NCI-H2196 treated with DMSO at 0.1 percent for 48 hours (cell line): ENCODE data around the gene LAMA4.

ENCODE experiments used
- DNase-seq: peaks from one replicate; lab custom pipeline; 2025; ENCODE audit not compliant: unreplicated experiment; lab: John Stamatoyannopoulos, UW

LAMA4 gene

DNA sequence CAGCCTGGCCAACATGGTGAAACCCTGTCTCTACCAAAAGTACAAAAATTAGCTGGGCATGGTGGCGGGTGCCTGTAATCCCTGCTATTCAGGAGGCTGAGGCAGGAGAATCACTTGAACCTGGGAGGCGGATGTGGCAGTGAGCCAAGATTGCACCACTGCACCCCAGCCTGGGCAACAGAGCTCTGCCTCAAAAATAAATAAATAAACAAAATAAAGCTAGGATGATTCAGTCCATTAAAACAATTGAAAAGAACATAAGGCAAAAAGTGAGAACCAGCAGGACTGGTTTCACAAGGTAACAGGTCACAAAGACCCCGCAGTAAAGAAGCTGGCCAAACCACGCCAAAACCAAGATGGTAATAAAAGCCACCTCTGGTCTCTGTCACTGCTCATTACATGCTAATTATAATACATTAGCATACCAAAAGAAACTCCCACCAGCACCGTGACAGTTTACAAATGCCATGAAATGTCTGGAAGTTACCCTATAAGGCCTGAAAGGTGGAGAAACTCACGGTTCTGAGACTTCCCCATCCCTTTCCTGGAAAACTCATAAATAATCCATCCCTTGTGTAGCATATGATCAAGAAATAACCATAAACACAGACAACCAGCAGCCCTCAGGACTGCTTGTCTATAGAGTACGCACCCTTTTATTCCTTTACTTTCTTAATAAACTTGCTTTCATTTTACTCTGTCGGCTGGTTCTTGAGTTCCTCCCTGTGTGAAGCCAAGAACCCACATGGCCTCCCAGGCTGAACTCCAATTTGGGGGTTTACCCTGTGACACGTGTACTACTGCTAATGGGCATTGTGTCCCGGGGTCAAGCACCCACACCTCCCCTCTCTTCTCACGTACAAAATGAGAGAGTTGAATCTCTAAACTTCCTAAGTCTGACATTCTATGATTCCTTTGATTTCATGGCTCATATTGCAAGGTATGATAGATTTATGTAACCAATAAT is 10.2 kb downstream of the LAMA4 start:
- no peak for DNase-seq

DNA sequence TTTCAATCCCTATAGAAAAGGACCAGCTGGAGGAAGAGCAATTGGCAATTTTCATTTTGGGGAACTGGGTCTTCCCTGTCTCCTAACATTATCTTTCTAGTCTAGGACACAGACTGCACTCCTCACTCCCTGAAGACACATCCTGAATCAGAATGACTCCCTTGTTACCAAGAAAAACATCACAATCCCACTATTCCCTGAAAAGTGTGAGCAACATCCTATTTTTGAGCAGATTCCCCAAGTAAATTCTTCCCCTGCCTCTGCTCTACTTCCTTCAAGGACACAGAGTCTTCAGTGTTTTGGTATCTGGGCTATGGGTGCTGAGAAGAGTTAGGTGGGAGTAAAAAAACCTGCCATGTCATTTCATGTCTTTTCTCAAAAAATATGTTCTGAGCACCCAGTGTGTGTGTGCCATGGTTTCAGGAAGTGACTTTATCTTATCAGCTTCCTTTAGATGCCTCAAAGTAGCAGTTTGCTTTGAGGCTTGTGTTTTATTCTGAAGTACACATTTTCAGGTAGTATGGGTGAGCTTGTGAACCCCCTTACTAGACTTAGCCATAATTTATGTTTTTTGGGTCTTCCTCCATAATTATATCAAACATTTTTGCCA is 12.4 kb downstream of the LAMA4 start:
- no peak for DNase-seq

DNA sequence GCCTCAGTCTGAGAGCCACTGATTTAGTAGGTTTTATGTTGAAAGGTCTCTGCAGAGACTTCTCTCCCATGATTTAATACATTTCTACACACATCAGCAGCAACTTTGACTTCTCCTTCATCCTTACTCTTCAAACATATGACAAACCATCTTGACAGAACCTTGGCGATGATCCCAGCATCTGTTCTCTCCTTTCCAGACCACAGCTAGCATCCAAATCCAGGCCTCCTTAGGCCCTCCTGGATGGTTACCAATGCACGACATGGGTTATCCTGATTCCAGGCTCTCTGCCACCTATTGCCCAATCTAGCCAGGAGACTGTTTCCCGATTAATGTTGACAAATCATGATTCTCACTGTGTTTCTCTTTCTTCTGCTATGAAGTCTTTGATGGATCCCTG is 16.8 kb downstream of the LAMA4 start:
- no peak for DNase-seq

DNA sequence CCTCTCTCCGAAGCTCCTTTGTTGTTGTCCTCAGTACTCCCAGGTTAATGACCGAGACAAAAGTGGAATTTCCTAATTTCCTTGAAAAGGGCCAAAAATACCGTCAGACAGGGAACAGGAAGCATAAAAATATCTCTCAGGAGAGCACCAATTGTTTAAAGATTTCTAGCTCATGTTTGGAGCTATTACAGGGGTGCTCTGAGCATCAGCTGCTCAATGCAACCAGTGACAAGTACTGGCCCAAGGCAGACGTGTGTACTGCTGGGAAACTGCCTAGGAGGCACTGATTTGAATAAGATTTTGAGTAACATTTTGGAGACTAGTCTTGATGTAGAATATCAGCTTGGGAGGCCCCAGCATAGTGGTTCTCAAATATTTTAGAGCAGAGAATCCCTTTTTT is 17.3 kb downstream of the LAMA4 start:
- no peak for DNase-seq

DNA sequence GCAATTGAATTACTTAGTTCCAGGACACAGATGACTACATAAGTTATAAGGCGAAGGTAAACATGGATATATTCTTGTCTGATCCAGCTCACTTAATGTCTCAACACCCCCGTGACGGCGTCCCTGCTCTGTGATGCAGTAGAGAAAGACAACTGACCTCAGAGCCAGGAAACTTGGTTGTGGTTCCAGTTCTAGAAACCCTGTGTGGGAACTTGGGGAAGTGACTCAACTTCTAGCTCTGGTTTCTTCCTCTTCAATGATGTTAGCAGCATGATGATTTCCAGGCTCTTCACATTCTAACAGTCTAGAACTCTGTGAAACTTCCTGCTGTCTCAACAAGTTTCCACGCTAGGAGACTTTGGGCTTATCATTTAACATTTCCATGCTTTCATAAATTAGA is 18.4 kb downstream of the LAMA4 start:
- DNase-seq: no peak

DNA sequence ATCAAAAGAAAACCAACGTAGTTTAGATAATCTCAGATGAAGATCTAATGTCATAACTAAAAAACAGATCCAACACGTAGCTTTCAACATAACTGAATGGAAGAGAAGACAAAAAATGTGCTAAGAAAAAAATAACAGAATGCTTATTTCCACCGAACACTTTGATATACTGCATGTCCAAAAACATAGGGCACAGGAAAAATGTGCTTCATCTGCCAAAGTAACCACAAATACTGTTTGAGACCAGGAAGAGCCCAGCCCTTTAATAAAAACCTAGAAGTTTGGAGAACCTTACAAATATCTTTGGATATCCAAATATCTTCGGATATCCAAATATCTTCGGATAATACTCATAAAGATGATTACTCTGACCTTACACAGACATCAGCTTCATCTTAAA is 19.8 kb downstream of the LAMA4 start:
- DNase-seq: no peak

DNA sequence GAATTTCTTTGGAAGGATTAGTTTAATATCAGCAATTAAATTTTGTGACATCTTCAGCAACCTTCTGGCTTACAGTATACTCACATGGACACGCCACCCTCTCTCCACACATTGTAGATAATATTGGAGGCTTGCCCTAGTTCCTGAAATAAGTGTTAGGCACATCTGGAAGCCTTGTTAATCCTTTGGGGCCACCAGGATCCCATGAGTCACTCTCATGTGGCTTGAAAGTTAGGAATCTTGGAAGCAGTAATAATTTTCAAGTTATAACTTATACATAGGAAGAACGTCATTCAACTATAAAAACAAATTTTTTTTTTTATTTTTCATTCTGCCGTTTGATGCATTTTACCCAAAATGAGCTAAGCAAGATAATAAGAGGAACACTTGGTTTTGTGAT is 20.5 kb downstream of the LAMA4 start:
- DNase-seq: no peak

DNA sequence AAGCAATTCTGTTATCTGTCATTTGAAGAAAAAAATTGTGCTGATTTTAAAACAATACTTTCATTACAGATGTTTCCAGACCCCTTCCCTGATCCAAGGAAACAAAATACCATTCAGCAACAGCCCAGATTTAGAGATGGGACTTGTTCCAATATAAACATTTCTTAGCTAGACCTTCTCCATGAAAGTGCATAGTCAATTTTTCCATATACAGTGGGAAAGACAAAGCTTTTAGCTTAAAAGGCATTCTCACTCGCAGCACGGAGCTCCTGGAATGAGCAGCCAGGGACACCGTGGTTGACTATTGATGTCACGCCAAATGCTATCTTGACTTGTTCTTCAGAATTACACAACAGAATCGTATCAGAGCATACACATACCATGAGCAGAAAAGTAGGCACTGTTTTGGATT is 21.5 kb downstream of the LAMA4 start:
- DNase-seq: no peak

DNA sequence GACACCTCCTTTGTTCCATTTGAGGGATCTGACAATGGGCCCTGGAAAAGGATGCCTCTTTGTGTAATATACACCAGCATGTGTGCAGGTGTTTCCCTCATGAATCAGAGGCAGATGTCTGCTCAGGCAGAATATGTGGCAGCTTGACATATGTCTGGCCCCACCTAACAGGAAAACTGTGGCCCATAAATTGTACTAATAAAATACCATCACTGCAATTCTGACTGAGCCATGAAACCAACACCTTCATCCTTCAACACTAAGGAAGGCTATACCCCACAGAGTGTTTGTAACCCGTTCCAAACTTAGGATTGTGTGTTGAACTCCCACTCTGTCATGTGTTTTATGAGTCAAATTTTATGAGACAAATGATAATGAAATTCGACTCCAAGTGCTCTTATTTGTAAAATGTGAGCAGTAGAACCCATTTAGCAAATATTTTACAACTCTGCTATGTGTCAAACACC is 22.7 kb downstream of the LAMA4 start:
- DNase-seq: peak; percentile 27

DNA sequence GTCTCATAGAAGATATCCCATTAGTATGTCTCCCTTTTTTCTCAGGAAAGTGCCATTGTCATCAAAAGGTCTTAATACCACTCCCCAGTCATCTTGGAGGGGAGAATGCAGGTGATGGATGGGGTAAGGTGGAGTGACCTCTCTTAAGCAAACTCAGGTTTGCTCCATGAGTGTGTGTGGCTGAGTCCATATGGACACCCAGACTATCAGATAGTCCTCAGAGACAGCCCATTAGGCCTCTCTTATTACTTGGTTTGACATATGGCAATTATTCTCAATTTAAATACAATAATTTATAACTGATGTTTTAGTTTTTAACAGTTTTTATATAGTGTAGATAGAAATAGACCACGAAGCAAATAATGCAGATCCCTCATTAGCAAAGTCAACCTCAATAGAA is 23.2 kb downstream of the LAMA4 start:
- no peak for DNase-seq

DNA sequence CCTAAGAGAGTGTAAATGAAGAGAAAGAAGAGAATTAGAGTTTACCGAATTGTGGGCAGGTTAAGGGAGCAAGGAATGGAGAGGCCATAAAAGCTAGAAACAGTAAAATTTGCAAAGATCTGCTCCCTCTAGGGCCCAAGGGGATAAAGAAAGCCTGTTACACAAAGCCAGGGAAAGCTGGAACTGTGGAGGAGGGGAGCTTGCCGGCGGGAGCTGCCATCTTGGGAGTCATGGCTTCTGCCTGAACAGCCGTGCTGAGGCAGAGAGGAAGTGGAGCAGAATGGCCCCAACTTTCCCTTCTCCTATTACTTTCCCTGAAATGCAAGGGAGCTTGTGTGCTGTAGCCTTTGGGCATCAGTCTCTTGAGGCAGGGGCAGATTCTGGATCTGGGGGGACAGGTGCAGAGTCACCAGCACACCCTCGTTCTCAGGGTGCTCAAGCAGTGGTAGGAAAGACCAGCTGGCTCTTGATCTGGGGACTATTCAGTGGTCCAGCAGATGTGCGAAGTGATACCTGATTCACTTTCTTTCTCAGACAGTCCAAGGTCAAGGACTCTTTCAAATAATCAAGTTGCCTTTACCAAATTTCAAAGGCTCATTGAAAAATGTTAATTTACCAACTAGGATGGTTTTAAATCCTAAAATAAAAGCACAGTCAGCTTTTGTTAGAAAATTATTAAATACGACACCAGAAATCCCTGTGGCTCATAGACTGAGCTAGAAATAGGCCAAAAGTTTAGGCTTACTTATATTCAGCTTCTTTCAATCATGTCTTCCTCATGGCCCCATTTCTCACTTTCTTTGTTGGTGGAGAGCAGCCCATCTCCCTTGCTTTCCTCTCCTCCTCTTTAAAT is 25.7 kb downstream of the LAMA4 start:
- no peak for DNase-seq

DNA sequence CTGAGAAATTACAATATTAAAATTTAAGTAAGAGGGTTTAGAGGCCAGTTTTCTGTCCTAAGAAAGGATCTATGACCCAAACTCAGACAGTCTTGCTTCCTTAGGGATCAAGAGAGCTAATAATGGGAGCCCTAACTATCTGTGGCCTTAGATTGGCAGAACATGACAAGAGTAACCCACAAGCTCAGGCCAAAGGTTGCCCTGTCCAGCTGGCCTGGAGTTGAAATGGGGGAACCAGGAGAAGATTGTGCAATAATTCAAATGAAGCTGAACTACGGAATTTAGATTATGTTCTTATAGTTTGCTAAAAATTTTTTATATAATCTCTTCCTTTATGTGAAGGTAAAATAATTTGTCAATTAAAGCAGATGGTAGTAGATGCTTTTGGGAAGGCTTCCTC is 26.4 kb downstream of the LAMA4 start:
- DNase-seq: no peak

DNA sequence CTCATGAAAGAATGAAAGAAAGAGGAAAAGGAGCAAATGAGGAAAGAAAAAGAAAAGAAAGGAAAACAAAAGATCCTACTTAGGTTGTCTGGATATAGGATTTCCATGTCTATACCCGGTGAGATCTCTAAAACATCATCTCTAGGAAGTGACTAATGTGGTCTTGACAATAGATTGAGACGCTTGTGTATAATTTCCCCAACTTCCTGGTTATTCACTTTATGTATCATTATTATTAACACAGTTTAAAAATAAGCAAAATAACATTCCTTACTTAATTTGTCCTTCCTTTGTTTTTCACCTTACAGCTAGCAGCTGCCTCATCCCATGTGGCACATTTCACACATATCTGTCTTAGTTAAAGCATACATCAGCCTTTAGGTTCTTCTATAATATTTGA is 27.0 kb downstream of the LAMA4 start:
- no peak for DNase-seq

DNA sequence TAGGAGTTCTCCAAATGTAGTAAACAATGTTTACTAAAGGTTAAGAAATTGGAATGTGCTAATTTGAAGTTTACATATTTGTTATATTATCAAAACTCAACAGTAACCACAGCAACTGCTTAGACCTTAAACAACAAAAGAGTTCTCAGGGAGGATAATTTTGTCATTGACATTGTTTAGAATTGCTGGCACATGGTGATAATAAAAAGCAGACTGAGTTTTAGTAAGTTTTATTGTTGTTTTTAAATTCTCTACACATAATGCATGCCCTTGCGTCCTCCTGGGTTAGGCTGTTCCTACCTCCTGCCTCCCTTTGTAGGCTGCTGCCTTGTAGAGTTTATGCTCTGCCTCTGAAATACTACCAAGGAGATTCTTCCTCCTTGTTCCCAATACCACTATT is 28.7 kb downstream of the LAMA4 start:
- DNase-seq: no peak

DNA sequence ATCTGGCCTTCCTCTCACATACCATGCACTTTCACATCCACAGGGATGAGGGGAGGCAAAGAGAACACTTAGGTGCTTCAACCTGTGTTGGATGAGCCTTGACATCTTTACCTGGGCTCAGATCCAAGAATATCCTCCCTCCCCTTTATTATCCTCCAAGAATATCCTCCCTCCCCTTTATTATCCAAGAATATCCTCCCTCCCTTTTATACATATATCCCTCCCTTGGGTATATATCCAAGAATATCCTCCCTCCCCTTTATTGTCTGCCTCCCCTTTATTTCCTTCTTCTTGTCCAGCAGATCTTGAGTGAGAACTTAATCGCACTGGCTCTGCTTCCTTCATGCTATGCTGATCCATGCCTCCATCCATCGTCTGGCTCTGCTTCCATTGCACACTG is 30.3 kb downstream of the LAMA4 start:
- no peak for DNase-seq

DNA sequence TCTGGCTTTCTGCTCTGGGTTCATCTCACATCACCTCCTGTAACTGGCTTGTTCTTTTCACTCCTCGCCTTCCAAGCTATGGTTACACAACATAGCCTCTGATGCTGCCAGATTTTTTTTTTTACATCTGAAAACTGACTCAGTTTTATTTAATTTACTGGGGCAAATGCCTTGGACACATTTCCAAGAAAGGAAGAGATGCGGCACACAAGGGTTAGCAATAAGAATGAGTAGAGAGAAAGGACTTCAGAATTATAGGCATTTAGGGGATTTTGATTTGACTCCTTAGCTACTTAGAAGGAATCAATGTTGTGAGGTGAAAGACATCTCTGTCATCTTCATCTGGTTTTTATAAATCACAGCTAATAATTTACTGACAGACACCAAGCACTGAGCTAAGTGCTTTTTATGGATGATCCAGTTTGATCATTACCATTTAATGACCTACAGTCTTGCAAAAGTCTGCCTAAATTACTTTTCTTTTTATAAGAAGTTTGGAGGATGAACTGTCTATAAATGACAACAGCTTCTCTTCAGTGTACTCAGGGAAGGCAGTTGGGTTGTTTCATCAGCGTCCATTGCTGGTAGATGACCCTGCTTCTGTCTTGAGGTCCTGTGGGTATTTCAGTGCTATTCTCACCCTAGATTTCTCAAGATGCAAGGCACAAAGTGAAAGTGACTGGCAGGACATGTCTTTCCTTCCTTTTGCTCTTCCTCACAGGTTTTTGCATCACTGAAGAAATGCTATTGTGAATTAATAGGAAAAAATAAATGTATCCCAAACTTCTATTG is 31.1 kb downstream of the LAMA4 start:
- no peak for DNase-seq

DNA sequence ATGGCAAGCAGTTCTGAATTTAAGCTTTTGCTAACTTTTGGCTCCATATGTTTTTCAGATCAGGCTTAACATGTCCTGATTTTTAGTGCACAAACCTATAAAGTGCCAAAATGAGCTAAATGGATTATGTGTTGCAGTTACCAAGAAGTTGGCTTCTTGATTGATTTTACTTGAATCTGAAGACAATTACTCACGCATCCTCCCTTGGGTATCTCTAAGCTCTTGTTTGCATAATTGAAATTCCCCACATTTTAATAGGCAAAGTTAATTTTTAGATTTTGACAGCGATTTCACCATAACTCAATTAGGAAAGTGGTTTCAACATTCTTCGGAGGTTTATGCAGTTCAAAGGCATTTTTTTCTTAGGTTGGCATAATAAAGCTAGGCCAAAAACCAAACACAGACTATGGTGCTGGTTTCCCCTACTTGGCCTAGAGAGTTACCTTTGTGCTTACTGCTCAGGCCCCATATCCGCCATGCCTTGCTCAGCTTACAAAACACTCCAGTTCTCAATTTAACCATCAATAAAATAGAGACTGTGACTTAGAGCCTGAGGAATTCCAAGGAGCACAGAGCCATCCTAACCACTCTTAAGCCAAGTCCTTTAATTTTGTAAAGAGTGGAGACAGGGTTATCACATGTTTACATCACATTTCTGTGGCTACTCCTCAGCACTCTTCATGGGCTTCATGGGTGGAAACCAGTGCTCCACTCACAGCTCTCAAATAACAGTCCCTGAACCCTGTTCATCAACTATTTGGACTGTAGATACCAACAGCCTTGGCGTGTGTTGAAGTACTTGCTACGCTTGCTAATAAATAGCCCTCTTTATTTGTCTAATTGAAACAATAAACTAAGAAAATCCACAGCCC is 32.1 kb downstream of the LAMA4 start:
- DNase-seq: no peak

DNA sequence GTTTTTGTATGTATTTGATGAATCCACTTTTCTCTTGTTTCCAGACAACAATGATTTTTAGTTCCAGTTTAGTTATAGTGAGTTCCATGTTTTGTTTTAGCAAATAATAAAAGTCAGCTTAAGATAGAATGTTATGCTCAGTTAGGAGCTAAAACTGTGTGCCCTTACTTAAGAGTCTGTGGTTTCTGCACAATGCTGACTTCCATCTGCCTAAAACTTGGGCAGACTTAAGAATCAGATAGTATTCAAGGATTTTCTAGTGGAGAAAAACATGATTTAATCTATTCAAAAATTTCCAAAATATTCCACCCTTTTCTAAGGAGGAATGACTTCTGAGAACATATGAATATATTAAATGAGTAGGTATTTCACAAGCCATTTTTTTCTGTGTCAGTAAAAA is 32.8 kb downstream of the LAMA4 start:
- no peak for DNase-seq

DNA sequence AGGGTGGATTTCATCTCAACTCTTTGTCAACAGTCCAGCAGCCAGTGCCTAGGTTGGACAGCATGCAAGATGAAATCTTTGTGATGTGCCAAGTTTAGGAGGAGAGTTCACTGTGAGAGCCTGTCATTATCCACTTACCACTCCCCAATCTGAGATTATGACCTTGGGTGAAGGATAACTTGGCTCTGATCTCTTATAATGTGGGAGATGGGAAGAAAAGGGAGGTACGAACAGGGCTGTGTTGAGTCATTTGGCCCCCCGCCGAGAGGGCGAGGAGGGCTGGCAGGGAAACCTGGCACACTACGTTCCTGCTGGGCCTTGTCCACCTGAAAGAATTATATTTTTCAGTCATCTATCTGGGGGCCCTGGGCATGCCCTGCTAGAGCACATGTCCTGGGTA is 35.8 kb downstream of the LAMA4 start:
- DNase-seq: no peak
